Gastrocnemius medialis (tissue), 4 donors: ENCODE results near the gene FREM2.

Experiments
- CTCF ChIP-seq, 5 experiments: fragments of 450-650 bp in 3 of 5; fragments of 200-600 bp in 2 of 5; sonication (generic) in 2 of 5; IDR thresholded peaks in 4 of 5; conservative IDR thresholded peaks in 1 of 5; 1 replicate in 4 of 5; 2 replicates in 1 of 5; pipeline ENCODE4 v1.5.1; 2016 to 2019; ENCODE audit warnings: antibody characterized with exemption in 5 of 5, mild to moderate bottlenecking in 3 of 5, moderate library complexity in 3 of 5
- POLR2A ChIP-seq, 2 donors: fragments of 450-650 bp; IDR thresholded peaks; one replicate each; pipeline ENCODE4 v1.6.1; 2017; ENCODE audit warnings: antibody characterized with exemption in 2 of 2, mild to moderate bottlenecking in 2 of 2, moderate library complexity in 2 of 2

- TF ChIP-seq POLR2A (IDR thresholded peaks at IDR 0.05): no peak
- no peak for TF ChIP-seq CTCF (IDR thresholded peaks at IDR 0.05 in 4 of 5, conservative IDR thresholded peaks at IDR 0.05 in 1 of 5)
Measured at GRCh38 chr13:38849315-38849714, 162.4 kb downstream of the FREM2 start.
